Smooth muscle cell (in vitro differentiated cells): Measurements from ENCODE around the gene IGF2. TPM values are rescaled to one million over a fixed set of nuclear protein-coding genes. Genes with fewer than 3 reads are reported as not detected.

Experiments used
- DNase-seq: peaks from one replicate; lab custom pipeline; 2025; ENCODE audit not compliant: unreplicated experiment; lab: John Stamatoyannopoulos, UW
- H2AFZ ChIP-seq: fragments of 200-600 bp; sonication (generic); 2 replicates; pipeline ENCODE4 v1.6.0; 2016; ENCODE audit warnings: antibody characterized with exemption, low read depth, mild to moderate bottlenecking
- H3F3A ChIP-seq: fragments of 200-600 bp; sonication (generic); 2 replicates; pipeline ENCODE4 v1.6.0; 2017; ENCODE audit warnings: antibody characterized with exemption, low read depth
- H3K27ac ChIP-seq: fragments of 200-600 bp; sonication (generic); 2 replicates; pipeline ENCODE4 v1.5.1; 2016; ENCODE audit warnings: low read depth, mild to moderate bottlenecking
- H3K27me3 ChIP-seq: fragments of 200-600 bp; sonication (generic); 2 replicates; pipeline ENCODE4 v1.6.1; 2016; ENCODE audit warnings: low read depth, mild to moderate bottlenecking
- H3K36me3 ChIP-seq: fragments of 200-600 bp; sonication (generic); 2 replicates; pipeline ENCODE4 v1.5.1; 2016; ENCODE audit warnings: low read depth
- H3K4me1 ChIP-seq: fragments of 200-600 bp; sonication (generic); 2 replicates; pipeline ENCODE4 v1.5.1; 2016; ENCODE audit warnings: low read depth
- H3K4me2 ChIP-seq: fragments of 200-600 bp; sonication (generic); 2 replicates; pipeline ENCODE4 v1.6.0; 2016; ENCODE audit warnings: mild to moderate bottlenecking
- H3K4me3 ChIP-seq: fragments of 200-600 bp; sonication (generic); 2 replicates; pipeline ENCODE4 v1.5.1; 2016; ENCODE audit warnings: mild to moderate bottlenecking
- H3K79me2 ChIP-seq: fragments of 200-600 bp; sonication (generic); 2 replicates; pipeline ENCODE4 v1.6.0; 2016; ENCODE audit warnings: low read depth, mild to moderate bottlenecking
- H3K9ac ChIP-seq: fragments of 200-600 bp; sonication (generic); 2 replicates; pipeline ENCODE4 v1.6.0; 2016; ENCODE audit warnings: low read depth
- H3K9me3 ChIP-seq: fragments of 200-600 bp; sonication (generic); replicated peaks from 2 replicates; pipeline ENCODE4 v1.5.1; 2016; ENCODE audit warnings: low read depth
- H4K20me1 ChIP-seq: fragments of 200-600 bp; sonication (generic); 2 replicates; pipeline ENCODE4 v1.6.0; 2016; ENCODE audit warnings: low read depth
- WGBS: methylation state at CpG from one replicate; pipeline ENCODE4 v1.1.7; 2016; ENCODE audit warnings: low lambda C conversion rate; 5-methylcytosine and 5-hydroxymethylcytosine counted together
- polyA plus RNA-seq: library from polyadenylated mRNA; unstranded; fragments of >200 nt; fragmentation: Nextera tagmentation; extraction: Ambion mirVana; gene quantifications from 2 replicates; pipeline ENCODE4 v1.2.1, GENCODE V29; 2016
- total RNA-seq: library from RNA; depleted of rRNA; stranded (reverse); fragments of >200 nt; gene quantifications from 2 replicates; pipeline ENCODE4 v1.2.3, GENCODE V29; 2014
- TF ChIP-seq, protein P1 (sequence below): fragments of 200-600 bp; sonication (generic); IDR thresholded peaks from 2 replicates; pipeline ENCODE4 v1.5.1; 2017; ENCODE audit warnings: borderline replicate concordance, mild to moderate bottlenecking, antibody characterized with exemption; ENCODE audit not compliant: insufficient read depth, poor library complexity, severe bottlenecking

IGF2 gene
- total and polyA plus RNA-seq, 2 experiments from 2014 or later = 2,086 to 3,877 TPM

DNA sequence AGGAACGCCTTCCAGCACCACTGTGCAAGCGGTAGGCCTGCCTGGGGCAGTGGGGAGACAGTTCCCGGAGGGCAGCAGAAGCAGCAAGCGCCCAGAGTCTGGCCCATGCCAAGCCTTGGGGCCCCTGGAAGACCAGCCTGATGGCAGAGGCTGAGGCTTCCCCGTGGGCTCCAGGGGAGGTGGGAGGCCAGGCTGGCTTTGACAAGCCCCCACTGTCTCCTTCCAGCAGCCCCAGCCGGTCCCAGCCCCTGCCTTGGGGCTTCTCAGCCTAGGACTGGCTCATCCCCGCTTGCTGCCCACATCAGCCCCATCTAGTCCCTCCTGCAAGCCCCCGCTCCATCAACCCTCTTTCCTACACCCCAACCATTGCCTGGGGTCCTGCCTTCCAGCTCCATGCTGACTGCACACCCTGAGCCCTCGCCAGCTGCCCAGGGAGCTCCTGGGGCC, 46.7 kb downstream of the IGF2 start:
- Histone ChIP-seq H2AFZ (no peak overlapping the region), H3K9me3 (no peaks in the 10 kb centered on the region), H3K36me3 (no peaks in the 10 kb centered on the region), H3K4me1 (peaks cover 9% of the 10 kb centered on the region), H3K27me3 (no peaks in the 10 kb centered on the region), H3K9ac (no peak overlapping the region), H3K4me3 (no peak overlapping the region), H3K27ac (no peak overlapping the region), H3K4me2 (no peak overlapping the region), H4K20me1 (no peaks in the 10 kb centered on the region), H3K79me2 (no peaks in the 10 kb centered on the region), H3F3A (no peaks in the 10 kb centered on the region)
- no peak for DNase-seq
- WGBS = 80% methylated on average over 9 of the region's 9 CpGs
- TF ChIP-seq, protein P1, sequence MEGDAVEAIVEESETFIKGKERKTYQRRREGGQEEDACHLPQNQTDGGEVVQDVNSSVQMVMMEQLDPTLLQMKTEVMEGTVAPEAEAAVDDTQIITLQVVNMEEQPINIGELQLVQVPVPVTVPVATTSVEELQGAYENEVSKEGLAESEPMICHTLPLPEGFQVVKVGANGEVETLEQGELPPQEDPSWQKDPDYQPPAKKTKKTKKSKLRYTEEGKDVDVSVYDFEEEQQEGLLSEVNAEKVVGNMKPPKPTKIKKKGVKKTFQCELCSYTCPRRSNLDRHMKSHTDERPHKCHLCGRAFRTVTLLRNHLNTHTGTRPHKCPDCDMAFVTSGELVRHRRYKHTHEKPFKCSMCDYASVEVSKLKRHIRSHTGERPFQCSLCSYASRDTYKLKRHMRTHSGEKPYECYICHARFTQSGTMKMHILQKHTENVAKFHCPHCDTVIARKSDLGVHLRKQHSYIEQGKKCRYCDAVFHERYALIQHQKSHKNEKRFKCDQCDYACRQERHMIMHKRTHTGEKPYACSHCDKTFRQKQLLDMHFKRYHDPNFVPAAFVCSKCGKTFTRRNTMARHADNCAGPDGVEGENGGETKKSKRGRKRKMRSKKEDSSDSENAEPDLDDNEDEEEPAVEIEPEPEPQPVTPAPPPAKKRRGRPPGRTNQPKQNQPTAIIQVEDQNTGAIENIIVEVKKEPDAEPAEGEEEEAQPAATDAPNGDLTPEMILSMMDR = no peak

DNA sequence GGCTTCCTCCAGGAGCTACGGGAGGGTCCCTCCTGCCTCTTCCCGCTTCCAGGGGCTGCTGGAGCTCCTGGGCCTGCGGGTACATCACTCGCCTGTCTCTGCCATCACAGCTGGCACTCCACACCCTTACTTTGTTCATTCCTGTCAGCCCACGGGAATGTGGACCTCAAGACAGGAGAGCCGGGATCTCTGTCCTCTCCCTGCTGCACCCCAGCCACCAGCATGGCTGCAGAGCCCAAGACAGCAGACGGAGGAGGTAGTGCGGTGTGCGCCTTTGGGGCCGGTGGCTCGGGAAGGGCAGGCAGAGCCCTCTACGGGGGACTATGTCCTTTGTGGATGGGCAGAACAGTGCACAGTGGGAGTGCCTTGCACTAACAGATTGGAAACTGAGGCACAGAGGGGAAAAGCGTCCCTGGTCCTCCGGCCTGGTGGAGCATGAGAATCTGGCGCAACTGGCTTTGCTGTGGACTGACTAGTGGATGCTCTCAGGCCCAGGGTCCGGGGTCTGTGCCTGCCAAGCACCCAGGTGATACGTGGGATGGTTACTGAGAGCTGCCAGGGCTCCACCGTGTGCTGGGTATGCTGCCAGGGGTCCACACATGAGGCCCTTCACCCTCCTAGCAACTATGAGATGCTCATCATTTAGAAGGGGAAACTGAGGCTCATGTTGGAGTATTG, 47.3 kb downstream of the IGF2 start:
- WGBS = 96% methylated on average over 18 of the region's 18 CpGs
- Histone ChIP-seq H3F3A (no peaks in the 10 kb centered on the region), H3K79me2 (no peaks in the 10 kb centered on the region), H4K20me1 (no peaks in the 10 kb centered on the region), H3K27me3 (no peaks in the 10 kb centered on the region), H3K36me3 (no peaks in the 10 kb centered on the region), H3K4me2 (no peak overlapping the region), H3K9me3 (no peaks in the 10 kb centered on the region), H2AFZ (no peak overlapping the region), H3K4me3 (no peak overlapping the region), H3K4me1 (peaks cover 4% of the 10 kb centered on the region), H3K27ac (no peak overlapping the region), H3K9ac (no peak overlapping the region)
- TF ChIP-seq, protein P1 = no peak
- DNase-seq = no peak

DNA sequence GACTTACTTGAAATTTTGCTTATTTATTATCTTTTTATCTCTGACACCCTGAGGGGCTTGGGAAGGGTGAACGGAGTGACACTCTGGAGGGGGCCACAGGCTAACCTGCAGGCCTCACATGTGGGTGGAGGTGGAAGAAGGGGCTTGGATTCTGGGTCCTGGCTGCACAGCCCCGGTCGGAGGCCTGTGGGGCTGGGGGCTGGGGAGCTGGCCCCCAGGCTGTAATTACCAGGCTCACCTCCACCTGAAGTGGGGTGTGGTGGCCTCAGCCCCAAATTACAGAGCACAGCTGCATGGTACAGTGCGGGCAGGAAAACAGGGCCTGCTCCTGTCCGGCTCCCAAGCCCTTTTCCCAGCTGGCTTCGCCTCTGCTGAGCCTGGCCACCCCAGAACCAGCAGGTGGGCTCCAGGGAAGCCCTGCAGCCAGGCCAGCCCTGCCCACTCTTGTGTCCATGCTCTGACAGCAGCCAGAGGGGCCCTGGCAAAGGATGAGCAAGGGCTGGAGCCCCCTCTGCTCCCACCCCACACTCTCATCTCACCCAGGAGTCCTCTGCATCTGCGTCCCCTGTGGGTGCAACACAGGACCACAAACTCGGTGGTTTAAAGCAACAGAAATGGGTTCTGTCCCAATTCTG, 48.0 kb downstream of the IGF2 start:
- no peak overlapping the region for H2AFZ ChIP-seq
- TF ChIP-seq, protein P1 = no peak
- H3F3A ChIP-seq = no peaks in the 10 kb centered on the region
- no peaks in the 10 kb centered on the region for H3K79me2 ChIP-seq
- H3K27ac ChIP-seq = no peak overlapping the region
- H3K27me3 ChIP-seq = no peaks in the 10 kb centered on the region
- H4K20me1 ChIP-seq = no peaks in the 10 kb centered on the region
- H3K4me2 ChIP-seq = no peak overlapping the region
- H3K9ac ChIP-seq = no peak overlapping the region
- H3K4me1 ChIP-seq = no peaks in the 10 kb centered on the region
- H3K36me3 ChIP-seq = no peaks in the 10 kb centered on the region
- no peak for DNase-seq
- H3K4me3 ChIP-seq = no peak overlapping the region
- WGBS = 92% methylated on average over 8 of the region's 8 CpGs
- no peaks in the 10 kb centered on the region for H3K9me3 ChIP-seq
